Amniotic epithelial cell (primary cell): ENCODE results near the gene SNRPB2.

Source experiments
- DNase-seq: peaks from one replicate; pipeline ENCODE4 v3.0.0-alpha.2; 2010; ENCODE audit warnings: low read depth

Gene SNRPB2

GRCh38 chr20:16729565-16730460 is at the start of gene SNRPB2:
Gene SNRPB2, plus strand, starts transcription at chr20:16730026. Its CDS starts 1,677 bp downstream, at chr20:16731703.
- peak; percentile 97 for DNase-seq

GRCh38 chr20:16684416-16684815 is 45.4 kb upstream of the SNRPB2 start:
- no peak for DNase-seq

- no peak for DNase-seq
Measured at GRCh38 chr20:16689906-16690305, 39.9 kb upstream of the SNRPB2 start.

- no peak for DNase-seq
Measured at GRCh38 chr20:16691381-16691780, 38.4 kb upstream of the SNRPB2 start.

- no peak for DNase-seq
Measured at GRCh38 chr20:16692009-16692408, 37.8 kb upstream of the SNRPB2 start.

GRCh38 chr20:16692442-16692841 is 37.4 kb upstream of the SNRPB2 start:
- no peak for DNase-seq

- DNase-seq, result no peak
Measured at GRCh38 chr20:16693278-16693677, 36.5 kb upstream of the SNRPB2 start.

GRCh38 chr20:16694161-16694560 is 35.7 kb upstream of the SNRPB2 start:
- no peak for DNase-seq

- no peak for DNase-seq
Measured at GRCh38 chr20:16695628-16696027, 34.2 kb upstream of the SNRPB2 start.

- no peak for DNase-seq
Measured at GRCh38 chr20:16699293-16699692, 30.5 kb upstream of the SNRPB2 start.

- no peak for DNase-seq
Measured at GRCh38 chr20:16701296-16701695, 28.5 kb upstream of the SNRPB2 start.

- no peak for DNase-seq
Measured at GRCh38 chr20:16703570-16703969, 26.3 kb upstream of the SNRPB2 start.

- no peak for DNase-seq
Measured at GRCh38 chr20:16707674-16708073, 22.2 kb upstream of the SNRPB2 start.

GRCh38 chr20:16708602-16709001 is 21.2 kb upstream of the SNRPB2 start:
- DNase-seq, result no peak

GRCh38 chr20:16709017-16709416 is 20.8 kb upstream of the SNRPB2 start:
- no peak for DNase-seq

GRCh38 chr20:16710781-16711180 is 19.0 kb upstream of the SNRPB2 start:
- DNase-seq, result no peak

GRCh38 chr20:16711661-16712258 is 18.1 kb upstream of the SNRPB2 start:
- DNase-seq, result no peak

GRCh38 chr20:16712511-16712947 is 17.3 kb upstream of the SNRPB2 start:
- no peak for DNase-seq

- no peak for DNase-seq
Measured at GRCh38 chr20:16713066-16713465, 16.8 kb upstream of the SNRPB2 start.

GRCh38 chr20:16714242-16714641 is 15.6 kb upstream of the SNRPB2 start:
- no peak for DNase-seq

- no peak for DNase-seq
Measured at GRCh38 chr20:16714751-16715150, 15.1 kb upstream of the SNRPB2 start.

- DNase-seq, result no peak
Measured at GRCh38 chr20:16719421-16719820, 10.4 kb upstream of the SNRPB2 start.

- no peak for DNase-seq
Measured at GRCh38 chr20:16729080-16729479, 746 bp upstream of the SNRPB2 start.
